ENCODE data around the gene PCSK9.

GRCh38 chr1:55087439-55087838 lies 48.1 kb downstream of the PCSK9 start:
- TF ChIP-seq CTBP1 (IDR thresholded peaks at IDR 0.05; ENCODE audit: borderline replicate concordance) (no peak), BHLHE40 (IDR thresholded peaks at IDR 0.05; ENCODE audit: borderline replicate concordance) (no peak), FOXA1 (IDR thresholded peaks at IDR 0.05) (no peak), LEF1 (IDR thresholded peaks at IDR 0.05; ENCODE audit: borderline replicate concordance) (no peak), SP1 (IDR thresholded peaks at IDR 0.05) (no peak), FOXK2 (IDR thresholded peaks at IDR 0.05) (no peak), ZNF384 (IDR thresholded peaks at IDR 0.05) (no peak), TARDBP (IDR thresholded peaks at IDR 0.05) (no peak), L3MBTL2 (conservative IDR thresholded peaks at IDR 0.05) (no peak), SUZ12 (IDR thresholded peaks at IDR 0.05) (no peak), ELF4 (IDR thresholded peaks at IDR 0.05) (no peak), PKNOX1 (IDR thresholded peaks at IDR 0.05) (no peak), HDGF (IDR thresholded peaks at IDR 0.05; ENCODE audit: borderline replicate concordance) (no peak), FOXM1 (IDR thresholded peaks at IDR 0.05; ENCODE audit: borderline replicate concordance) (no peak)
